ENCODE results near the gene GLS.

The GLS gene

DNA sequence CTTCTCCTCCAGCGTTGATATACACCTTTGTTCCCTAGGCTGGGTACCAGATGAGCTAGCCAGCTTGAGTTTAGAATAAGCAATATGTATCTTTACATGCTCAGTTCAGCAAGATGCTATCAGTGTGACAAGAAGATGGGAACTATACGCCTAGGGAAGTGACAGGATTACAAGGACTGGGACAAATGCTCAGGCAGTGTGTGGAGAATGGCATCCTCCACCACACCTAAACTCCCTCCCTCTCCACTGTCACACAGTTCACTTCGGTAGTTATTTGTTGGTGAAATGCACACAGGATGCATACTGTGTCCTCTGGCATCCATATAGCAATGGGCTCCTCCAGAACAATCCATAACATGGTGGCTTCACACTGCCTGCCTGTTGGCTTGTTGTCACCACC, 125.7 kb downstream of the GLS start (continued):
- TF ChIP-seq ZNF621 (tag by site-specific recombination; IDR thresholded peaks at IDR 0.05): no peak
- no peak for TF ChIP-seq ZNF174 (tag by site-specific recombination; IDR thresholded peaks at IDR 0.05)
- TF ChIP-seq, protein P1, sequence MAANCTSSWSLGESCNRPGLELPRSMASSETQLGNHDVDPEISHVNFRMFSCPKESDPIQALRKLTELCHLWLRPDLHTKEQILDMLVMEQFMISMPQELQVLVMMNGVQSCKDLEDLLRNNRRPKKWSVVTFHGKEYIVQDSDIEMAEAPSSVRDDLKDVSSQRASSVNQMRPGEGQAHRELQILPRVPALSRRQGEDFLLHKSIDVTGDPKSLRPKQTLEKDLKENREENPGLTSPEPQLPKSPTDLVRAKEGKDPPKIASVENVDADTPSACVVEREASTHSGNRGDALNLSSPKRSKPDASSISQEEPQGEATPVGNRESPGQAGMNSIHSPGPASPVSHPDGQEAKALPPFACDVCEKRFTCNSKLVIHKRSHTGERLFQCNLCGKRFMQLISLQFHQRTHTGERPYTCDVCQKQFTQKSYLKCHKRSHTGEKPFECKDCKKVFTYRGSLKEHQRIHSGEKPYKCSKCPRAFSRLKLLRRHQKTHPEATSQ (tag by site-specific recombination; IDR thresholded peaks at IDR 0.05): no peak

GRCh38 chr2:191006997-191007783, 126.6 kb downstream of the GLS start:
- POLR2A ChIA-PET: no interaction called here
- H3K4me1 ChIP-seq (ENCODE audit: control insufficient read depth, insufficient read depth, low read length): no peaks in the 10 kb centered on the region
- no peak overlapping the region for H3K27ac ChIP-seq (ENCODE audit: extremely low read depth, low read depth, low read length)
- TF ChIP-seq IKZF3 (tag by site-specific recombination; IDR thresholded peaks at IDR 0.05): no peak
- no peak for TF ChIP-seq ZNF791 (tag by site-specific recombination; IDR thresholded peaks at IDR 0.05)
- TF ChIP-seq ZNF670 (tag by site-specific recombination; IDR thresholded peaks at IDR 0.05; ENCODE audit: low read depth): no peak
- TF ChIP-seq ZNF10 (tag by site-specific recombination; IDR thresholded peaks at IDR 0.05): no peak
- no peak for TF ChIP-seq ZNF341 (tag by site-specific recombination; IDR thresholded peaks at IDR 0.05; ENCODE audit: low read depth)
- peak; percentile 66 for TF ChIP-seq REST (tag by site-specific recombination; IDR thresholded peaks at IDR 0.05)
- H3K9me3 ChIP-seq (ENCODE audit: control insufficient read depth, insufficient read depth, low read depth, low read length): no peaks in the 10 kb centered on the region
- no peak overlapping the region for H3K4me3 ChIP-seq (ENCODE audit: low read depth, low read length)
- peaks cover 15 to 89% of the 10 kb centered on the region in 2 experiments for H3K36me3 ChIP-seq (ENCODE audit: control insufficient read depth in 2 of 2, insufficient read depth in 1 of 2, low read length in 2 of 2)
- CTCF ChIA-PET: interaction anchor here (1.6 to 1.7 kb wide), 2 partner anchors 11 to 12 kb away, joined by 5 read pairs; no protein-coding TSS in a partner anchor

DNA sequence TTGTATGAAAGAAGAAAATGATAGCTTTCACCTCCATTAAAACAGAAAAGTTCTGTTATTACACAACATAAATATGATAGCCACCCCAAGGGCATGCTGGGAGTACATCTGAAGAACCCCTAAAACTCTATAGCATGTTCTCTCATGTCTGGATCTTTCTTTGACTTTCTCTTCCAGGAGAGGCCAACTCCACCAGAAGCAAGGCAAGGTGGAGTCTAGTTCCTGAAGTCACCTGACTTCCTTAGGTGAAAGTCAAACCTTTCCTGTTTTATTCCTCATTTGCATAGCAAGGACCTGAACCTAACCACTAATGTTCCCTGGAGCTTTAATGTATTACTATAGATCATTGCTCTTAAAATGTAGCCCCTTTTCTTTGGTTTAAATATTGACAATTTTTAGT, 127.7 kb downstream of the GLS start:
- ChIA-PET CTCF (interaction anchor here (1.6 to 1.7 kb wide), 2 partner anchors 11 to 12 kb away, joined by 5 read pairs; no protein-coding TSS in a partner anchor), POLR2A (no interaction called here)
- H3K9me3 ChIP-seq (ENCODE audit: control insufficient read depth, insufficient read depth, low read depth, low read length): no peaks in the 10 kb centered on the region
- H3K4me3 ChIP-seq (ENCODE audit: low read depth, low read length): no peak overlapping the region
- H3K27ac ChIP-seq (ENCODE audit: extremely low read depth, low read depth, low read length): no peak overlapping the region
- peaks cover 10 to 78% of the 10 kb centered on the region in 2 experiments for H3K36me3 ChIP-seq (ENCODE audit: control insufficient read depth in 2 of 2, insufficient read depth in 1 of 2, low read length in 2 of 2)
- H3K4me1 ChIP-seq (ENCODE audit: control insufficient read depth, insufficient read depth, low read length): no peaks in the 10 kb centered on the region
- TF ChIP-seq KLF17 (tag by site-specific recombination; IDR thresholded peaks at IDR 0.05): no peak
- TF ChIP-seq, protein P2, sequence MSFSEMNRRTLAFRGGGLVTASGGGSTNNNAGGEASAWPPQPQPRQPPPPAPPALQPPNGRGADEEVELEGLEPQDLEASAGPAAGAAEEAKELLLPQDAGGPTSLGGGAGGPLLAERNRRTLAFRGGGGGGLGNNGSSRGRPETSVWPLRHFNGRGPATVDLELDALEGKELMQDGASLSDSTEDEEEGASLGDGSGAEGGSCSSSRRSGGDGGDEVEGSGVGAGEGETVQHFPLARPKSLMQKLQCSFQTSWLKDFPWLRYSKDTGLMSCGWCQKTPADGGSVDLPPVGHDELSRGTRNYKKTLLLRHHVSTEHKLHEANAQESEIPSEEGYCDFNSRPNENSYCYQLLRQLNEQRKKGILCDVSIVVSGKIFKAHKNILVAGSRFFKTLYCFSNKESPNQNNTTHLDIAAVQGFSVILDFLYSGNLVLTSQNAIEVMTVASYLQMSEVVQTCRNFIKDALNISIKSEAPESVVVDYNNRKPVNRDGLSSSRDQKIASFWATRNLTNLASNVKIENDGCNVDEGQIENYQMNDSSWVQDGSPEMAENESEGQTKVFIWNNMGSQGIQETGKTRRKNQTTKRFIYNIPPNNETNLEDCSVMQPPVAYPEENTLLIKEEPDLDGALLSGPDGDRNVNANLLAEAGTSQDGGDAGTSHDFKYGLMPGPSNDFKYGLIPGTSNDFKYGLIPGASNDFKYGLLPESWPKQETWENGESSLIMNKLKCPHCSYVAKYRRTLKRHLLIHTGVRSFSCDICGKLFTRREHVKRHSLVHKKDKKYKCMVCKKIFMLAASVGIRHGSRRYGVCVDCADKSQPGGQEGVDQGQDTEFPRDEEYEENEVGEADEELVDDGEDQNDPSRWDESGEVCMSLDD (tag by site-specific recombination; IDR thresholded peaks at IDR 0.05): no peak
- no peak for TF ChIP-seq ZBTB21 (tag by site-specific recombination; IDR thresholded peaks at IDR 0.05)
- no peak for TF ChIP-seq TSHZ1 (tag by site-specific recombination; IDR thresholded peaks at IDR 0.05; ENCODE audit: borderline replicate concordance)
- no peak for TF ChIP-seq WT1 (tag by site-specific recombination; IDR thresholded peaks at IDR 0.05)
- no peak for TF ChIP-seq ZNF354C (tag by site-specific recombination; IDR thresholded peaks at IDR 0.05; ENCODE audit: borderline replicate concordance, low read depth)
- no peak for TF ChIP-seq KLF1 (tag by site-specific recombination; IDR thresholded peaks at IDR 0.05)
- TF ChIP-seq GLIS1 (tag by site-specific recombination; IDR thresholded peaks at IDR 0.05): no peak
- TF ChIP-seq PRDM6 (tag by site-specific recombination; IDR thresholded peaks at IDR 0.05): no peak

Data from HEK293 (cell line).